ENCODE results near the gene GMCL1. TPM values are rescaled to one million over a fixed set of nuclear protein-coding genes. Genes with fewer than 3 reads are reported as not detected.

GMCL1 gene
- total and polyA plus RNA-seq, 2 of the 13 experiments (the other 11 are each of a cell fraction or from before 2014, with no cell fraction given), result 18.7 to 24.0 TPM

GRCh38 chr2:69829256-69830044 is at the start of gene GMCL1 (continued):
- TF ChIP-seq ZNF484 (CRISPR knock-in tag; IDR thresholded peaks at IDR 0.05; ENCODE audit: borderline replicate concordance, low read depth), result no peak; the same call in 1 of the 2 replicates
- peak; percentile 99 for TF ChIP-seq GMEB1 (CRISPR knock-in tag; IDR thresholded peaks at IDR 0.05; ENCODE audit: borderline replicate concordance)
- peak; percentile 95 for TF ChIP-seq ZSCAN31 (CRISPR knock-in tag; IDR thresholded peaks at IDR 0.05; ENCODE audit: low read depth)
- peak; percentile 80; the same call in 1 of the 2 replicates for TF ChIP-seq ARHGAP35 (CRISPR knock-in tag; IDR thresholded peaks at IDR 0.05; ENCODE audit: borderline replicate concordance)
- peak; percentile 60 for TF ChIP-seq NFYB (CRISPR knock-in tag; IDR thresholded peaks at IDR 0.05)
- TF ChIP-seq NFYC (CRISPR knock-in tag; IDR thresholded peaks at IDR 0.05), result peak; percentile 64; the same call in 1 of the 2 replicates
- peak; percentile 67; the same call in 1 of the 2 replicates for TF ChIP-seq ZBTB42 (CRISPR knock-in tag; IDR thresholded peaks at IDR 0.05)
- TF ChIP-seq MBNL3 (CRISPR knock-in tag; conservative IDR thresholded peaks at IDR 0.05), result no peak
- no peak for TF ChIP-seq ZBTB14 (CRISPR knock-in tag; IDR thresholded peaks at IDR 0.05)
- peak; percentile 88 for TF ChIP-seq MXD3 (CRISPR knock-in tag; IDR thresholded peaks at IDR 0.05)
- peak; percentile 22; the same call in 1 of the 2 replicates for TF ChIP-seq ZNF512 (CRISPR knock-in tag; IDR thresholded peaks at IDR 0.05)
- peak; percentile 61; the same call in 1 of the 2 replicates for TF ChIP-seq STAT5B (CRISPR knock-in tag; IDR thresholded peaks at IDR 0.05)
- TF ChIP-seq YEATS2 (CRISPR knock-in tag; IDR thresholded peaks at IDR 0.05; ENCODE audit: borderline replicate concordance), result peak; percentile 99
- 0 out of 2 replicates have a peak, but pooled peaks have one; percentile 49 for TF ChIP-seq ZNF296 (CRISPR knock-in tag; conservative IDR thresholded peaks at IDR 0.05)
- TF ChIP-seq ETV5 (CRISPR knock-in tag; IDR thresholded peaks at IDR 0.05; ENCODE audit: borderline replicate concordance), result peak; percentile 96
- TF ChIP-seq SALL2 (CRISPR knock-in tag; IDR thresholded peaks at IDR 0.05), result peak; percentile 93
- TF ChIP-seq MTF1 (CRISPR knock-in tag; IDR thresholded peaks at IDR 0.05), result no peak
- TF ChIP-seq BCLAF1 (IDR thresholded peaks at IDR 0.05), result no peak
- peak; percentile 34; the same call in 1 of the 2 replicates for TF ChIP-seq ZNF510 (CRISPR knock-in tag; IDR thresholded peaks at IDR 0.05; ENCODE audit: low read depth)
- peak; percentile 96 for TF ChIP-seq CREBL2 (CRISPR knock-in tag; IDR thresholded peaks at IDR 0.05; ENCODE audit: borderline replicate concordance)
- peak; percentile 77; the same call in 1 of the 2 replicates for TF ChIP-seq ZNF567 (CRISPR knock-in tag; IDR thresholded peaks at IDR 0.05; ENCODE audit: borderline replicate concordance)
